ENCODE measurements around the gene ACIN1.

ACIN1 gene

GRCh38 chr14:23066855-23067744, 27.8 kb downstream of the ACIN1 start:
- Histone ChIP-seq H3K4me3 (ENCODE audit: low read length in 2 of 2) (no peak overlapping the region), H3K27ac (ENCODE audit: low read length) (no peak overlapping the region), H3K27me3 (ENCODE audit: control insufficient read depth in 1 of 2, insufficient read depth in 2 of 2, low read length in 2 of 2) (no peaks in the 10 kb centered on the region), H3K9ac (ENCODE audit: low read length in 2 of 2) (no peak overlapping the region), H3K4me1 (ENCODE audit: control insufficient read depth, insufficient read depth, low read length) (peaks cover 33% of the 10 kb centered on the region), H3K9me3 (ENCODE audit: control insufficient read depth in 2 of 2, low read length in 2 of 2) (no peaks in the 10 kb centered on the region), H3K36me3 (ENCODE audit: control insufficient read depth in 2 of 2, insufficient read depth in 2 of 2, low read length in 2 of 2) (peaks cover 53 to 56% of the 10 kb centered on the region in 2 donors)

- H3K4me1 ChIP-seq (ENCODE audit: control insufficient read depth, insufficient read depth, low read length) = peaks cover 30% of the 10 kb centered on the region
- H3K27ac ChIP-seq (ENCODE audit: low read length) = no peak overlapping the region
- H3K27me3 ChIP-seq (ENCODE audit: control insufficient read depth in 1 of 2, insufficient read depth in 2 of 2, low read length in 2 of 2) = no peaks in the 10 kb centered on the region
- no peak overlapping the region for H3K4me3 ChIP-seq (ENCODE audit: low read length in 2 of 2)
- H3K9me3 ChIP-seq (ENCODE audit: control insufficient read depth in 2 of 2, low read length in 2 of 2) = no peaks in the 10 kb centered on the region
- peaks cover 53 to 59% of the 10 kb centered on the region in 2 donors for H3K36me3 ChIP-seq (ENCODE audit: control insufficient read depth in 2 of 2, insufficient read depth in 2 of 2, low read length in 2 of 2)
- H3K9ac ChIP-seq (ENCODE audit: low read length in 2 of 2) = peak overlapping the region in 1 of 2 donors; percentile 29
Measured at GRCh38 chr14:23066368-23066767, 28.6 kb downstream of the ACIN1 start.

DNA sequence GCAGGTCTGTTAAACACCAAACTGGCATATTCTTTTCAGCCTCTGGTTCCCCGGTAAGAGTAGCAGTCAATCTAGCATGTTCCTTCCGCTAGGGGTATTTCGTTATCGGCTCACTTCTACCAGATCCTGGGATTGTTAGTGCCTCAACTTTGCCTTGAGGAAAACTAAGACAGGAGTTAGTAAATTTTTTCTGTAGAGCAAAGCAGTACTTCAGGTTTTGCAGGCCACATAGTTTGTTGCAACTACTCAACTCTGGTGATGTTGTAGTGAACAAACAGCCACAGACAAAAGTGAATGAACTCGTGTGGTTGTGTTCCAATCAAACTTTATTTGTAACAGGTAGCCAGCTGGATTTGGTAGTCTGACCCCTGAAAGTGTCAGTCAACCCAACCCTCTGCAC, 31.3 kb downstream of the ACIN1 start:
- Histone ChIP-seq H3K36me3 (ENCODE audit: control insufficient read depth in 2 of 2, insufficient read depth in 2 of 2, low read length in 2 of 2) (peaks cover 62 to 71% of the 10 kb centered on the region in 2 donors), H3K27me3 (ENCODE audit: control insufficient read depth in 1 of 2, insufficient read depth in 2 of 2, low read length in 2 of 2) (no peaks in the 10 kb centered on the region), H3K9me3 (ENCODE audit: control insufficient read depth in 2 of 2, low read length in 2 of 2) (no peaks in the 10 kb centered on the region), H3K4me3 (ENCODE audit: low read length in 2 of 2) (no peak overlapping the region), H3K27ac (ENCODE audit: low read length) (no peak overlapping the region), H3K4me1 (ENCODE audit: control insufficient read depth, insufficient read depth, low read length) (peaks cover 14% of the 10 kb centered on the region), H3K9ac (ENCODE audit: low read length in 2 of 2) (no peak overlapping the region)

DNA sequence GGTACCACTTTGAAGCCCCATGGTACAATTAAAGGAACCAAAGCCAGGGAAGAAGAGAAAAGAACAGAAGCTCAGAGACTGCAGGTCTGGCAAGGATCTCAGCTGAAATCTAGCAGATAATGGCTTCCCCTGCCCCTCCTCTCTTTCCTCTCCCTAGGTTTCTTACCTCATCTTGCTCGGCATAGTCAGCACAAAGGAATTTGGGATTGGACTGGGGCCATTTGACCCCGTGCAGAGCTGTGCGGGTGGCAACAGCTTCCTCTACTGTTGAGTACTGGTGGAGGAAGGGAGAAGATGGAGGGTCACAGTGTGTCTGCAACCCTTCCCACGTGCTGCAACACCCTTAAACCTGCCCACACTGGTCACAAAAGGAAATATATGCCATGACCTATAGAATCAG, 32.9 kb downstream of the ACIN1 start:
- Histone ChIP-seq H3K27ac (ENCODE audit: low read length) (peak overlapping the region; percentile 53), H3K27me3 (ENCODE audit: control insufficient read depth in 1 of 2, insufficient read depth in 2 of 2, low read length in 2 of 2) (no peaks in the 10 kb centered on the region), H3K9ac (ENCODE audit: low read length in 2 of 2) (peak overlapping the region in 1 of 2 donors; percentile 51), H3K9me3 (ENCODE audit: control insufficient read depth in 2 of 2, low read length in 2 of 2) (no peaks in the 10 kb centered on the region), H3K36me3 (ENCODE audit: control insufficient read depth in 2 of 2, insufficient read depth in 2 of 2, low read length in 2 of 2) (peaks cover 53 to 60% of the 10 kb centered on the region in 2 donors), H3K4me1 (ENCODE audit: control insufficient read depth, insufficient read depth, low read length) (peaks cover 16% of the 10 kb centered on the region), H3K4me3 (ENCODE audit: low read length in 2 of 2) (no peak overlapping the region)

- Histone ChIP-seq H3K9ac (ENCODE audit: low read length in 2 of 2) (no peak overlapping the region), H3K36me3 (ENCODE audit: control insufficient read depth in 2 of 2, insufficient read depth in 2 of 2, low read length in 2 of 2) (peaks cover 41 to 48% of the 10 kb centered on the region in 2 donors), H3K9me3 (ENCODE audit: control insufficient read depth in 2 of 2, low read length in 2 of 2) (no peaks in the 10 kb centered on the region), H3K4me3 (ENCODE audit: low read length in 2 of 2) (no peak overlapping the region), H3K27ac (ENCODE audit: low read length) (no peak overlapping the region), H3K4me1 (ENCODE audit: control insufficient read depth, insufficient read depth, low read length) (peaks cover 29% of the 10 kb centered on the region), H3K27me3 (ENCODE audit: control insufficient read depth in 1 of 2, insufficient read depth in 2 of 2, low read length in 2 of 2) (no peaks in the 10 kb centered on the region)
Measured at GRCh38 chr14:23060536-23061260, 34.2 kb downstream of the ACIN1 start.

DNA sequence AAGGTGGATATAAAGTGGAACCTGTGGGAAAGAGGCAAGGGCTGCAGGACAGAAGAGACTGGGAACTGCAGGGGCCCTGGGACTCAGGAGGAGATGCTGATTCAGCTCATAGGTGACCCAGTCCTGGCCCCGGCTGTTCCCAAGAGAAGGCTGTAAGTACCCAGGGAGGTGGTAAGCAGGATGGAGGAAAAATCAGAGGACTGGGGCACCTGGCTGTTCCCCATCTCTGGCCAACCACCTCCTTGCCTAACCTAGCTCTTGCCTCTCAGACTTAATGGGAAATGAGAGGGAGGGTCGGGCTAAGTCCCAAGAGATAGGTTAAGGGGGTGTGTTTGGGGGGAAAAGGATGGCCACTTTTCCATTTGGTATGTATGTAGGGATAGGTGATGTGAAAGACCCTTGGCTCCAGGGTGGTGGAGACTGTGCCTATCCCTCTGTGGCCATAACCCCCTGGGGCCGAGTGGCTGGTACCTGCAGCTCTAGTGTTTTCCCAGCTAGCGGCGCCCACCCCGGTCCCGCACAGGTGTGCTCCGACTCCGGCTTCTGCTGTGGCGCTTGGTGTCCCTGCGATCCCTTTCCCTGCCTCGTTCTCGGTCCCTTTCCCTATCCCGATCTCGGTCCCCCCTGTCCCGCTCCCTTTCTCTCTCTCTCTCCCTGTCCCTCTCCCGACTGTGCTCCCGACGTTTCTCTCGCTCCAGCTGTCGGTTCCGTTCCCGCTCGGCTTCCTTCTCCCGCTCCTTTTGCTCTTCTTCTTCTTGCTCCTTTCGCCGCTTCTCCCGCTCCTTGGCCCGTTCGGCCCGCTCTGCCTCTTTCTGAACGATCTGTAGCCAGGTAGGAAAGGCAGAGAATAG, 36.1 kb downstream of the ACIN1 start:
- Histone ChIP-seq H3K9me3 (ENCODE audit: control insufficient read depth in 2 of 2, low read length in 2 of 2) (no peaks in the 10 kb centered on the region), H3K4me3 (ENCODE audit: low read length in 2 of 2) (no peak overlapping the region), H3K27me3 (ENCODE audit: control insufficient read depth in 1 of 2, insufficient read depth in 2 of 2, low read length in 2 of 2) (no peaks in the 10 kb centered on the region), H3K27ac (ENCODE audit: low read length) (no peak overlapping the region), H3K9ac (ENCODE audit: low read length in 2 of 2) (no peak overlapping the region), H3K36me3 (ENCODE audit: control insufficient read depth in 2 of 2, insufficient read depth in 2 of 2, low read length in 2 of 2) (peaks cover 31 to 39% of the 10 kb centered on the region in 2 donors), H3K4me1 (ENCODE audit: control insufficient read depth, insufficient read depth, low read length) (peaks cover 33% of the 10 kb centered on the region)

- peaks cover 33% of the 10 kb centered on the region for H3K4me1 ChIP-seq (ENCODE audit: control insufficient read depth, insufficient read depth, low read length)
- H3K27ac ChIP-seq (ENCODE audit: low read length) = peak overlapping the region; percentile 49
- H3K4me3 ChIP-seq (ENCODE audit: low read length in 2 of 2) = peak overlapping the region; percentile 51 to 78
- peak overlapping the region in 1 of 2 donors; percentile 49 for H3K9ac ChIP-seq (ENCODE audit: low read length in 2 of 2)
- H3K36me3 ChIP-seq (ENCODE audit: control insufficient read depth in 2 of 2, insufficient read depth in 2 of 2, low read length in 2 of 2) = peaks cover 23 to 30% of the 10 kb centered on the region in 2 donors
- no peaks in the 10 kb centered on the region for H3K27me3 ChIP-seq (ENCODE audit: control insufficient read depth in 1 of 2, insufficient read depth in 2 of 2, low read length in 2 of 2)
- no peaks in the 10 kb centered on the region for H3K9me3 ChIP-seq (ENCODE audit: control insufficient read depth in 2 of 2, low read length in 2 of 2)
Measured at GRCh38 chr14:23057757-23058653, 36.9 kb downstream of the ACIN1 start.

- H3K9ac ChIP-seq (ENCODE audit: low read length in 2 of 2) = peak within 1 kb of the TSS; percentile 55 to 64
- peaks cover 14 to 21% of the 10 kb centered on the region in 2 donors for H3K36me3 ChIP-seq (ENCODE audit: control insufficient read depth in 2 of 2, insufficient read depth in 2 of 2, low read length in 2 of 2)
- H3K27ac ChIP-seq (ENCODE audit: low read length) = peak within 1 kb of the TSS; percentile 49
- H3K4me3 ChIP-seq (ENCODE audit: low read length in 2 of 2) = peak within 1 kb of the TSS; percentile 51 to 78
- peaks cover 28% of the 10 kb centered on the region for H3K4me1 ChIP-seq (ENCODE audit: control insufficient read depth, insufficient read depth, low read length)
- no peaks in the 10 kb centered on the region for H3K27me3 ChIP-seq (ENCODE audit: control insufficient read depth in 1 of 2, insufficient read depth in 2 of 2, low read length in 2 of 2)
- H3K9me3 ChIP-seq (ENCODE audit: control insufficient read depth in 2 of 2, low read length in 2 of 2) = no peaks in the 10 kb centered on the region
Measured at GRCh38 chr14:23056956-23057756, 37.8 kb downstream of the ACIN1 start, which contains the start of gene CDH24. CDH24 (minus strand) TSS chr14:23057520; CDS start chr14:23055733, 1,787 bp downstream.

Data from stomach smooth muscle (tissue), 2 donors.